AML-193 (cell line): ENCODE results near the gene CTXND2.
"Not testable (repeated sequence)": the region's sequence is repeated elsewhere in the genome, so short reads cannot be mapped to it uniquely, and the experiment has no call there.

Source experiments
- DNase-seq, 2 experiments: peaks; one replicate each; lab custom pipeline; 2025; lab: John Stamatoyannopoulos, UW

Gene CTXND2

DNA sequence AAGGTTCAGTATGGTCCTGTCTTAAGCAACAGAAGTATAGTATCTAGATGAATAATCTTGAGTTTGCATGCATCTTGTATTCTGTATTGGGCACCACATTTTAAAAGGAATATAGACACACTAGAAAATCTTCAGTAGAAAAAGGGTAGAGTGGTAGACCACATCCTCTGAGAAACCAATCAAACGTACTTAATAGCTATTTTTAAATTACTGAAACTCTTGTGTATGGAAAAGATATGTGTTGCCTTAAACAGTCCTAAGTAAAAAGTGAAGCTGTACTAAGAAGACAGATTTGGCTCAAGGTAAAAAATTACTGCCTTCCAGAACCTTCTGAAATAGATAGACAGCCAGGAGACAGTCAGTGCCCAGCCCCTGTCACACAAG lies 3.1 kb downstream of the CTXND2 start:
- DNase-seq: no peak

DNA sequence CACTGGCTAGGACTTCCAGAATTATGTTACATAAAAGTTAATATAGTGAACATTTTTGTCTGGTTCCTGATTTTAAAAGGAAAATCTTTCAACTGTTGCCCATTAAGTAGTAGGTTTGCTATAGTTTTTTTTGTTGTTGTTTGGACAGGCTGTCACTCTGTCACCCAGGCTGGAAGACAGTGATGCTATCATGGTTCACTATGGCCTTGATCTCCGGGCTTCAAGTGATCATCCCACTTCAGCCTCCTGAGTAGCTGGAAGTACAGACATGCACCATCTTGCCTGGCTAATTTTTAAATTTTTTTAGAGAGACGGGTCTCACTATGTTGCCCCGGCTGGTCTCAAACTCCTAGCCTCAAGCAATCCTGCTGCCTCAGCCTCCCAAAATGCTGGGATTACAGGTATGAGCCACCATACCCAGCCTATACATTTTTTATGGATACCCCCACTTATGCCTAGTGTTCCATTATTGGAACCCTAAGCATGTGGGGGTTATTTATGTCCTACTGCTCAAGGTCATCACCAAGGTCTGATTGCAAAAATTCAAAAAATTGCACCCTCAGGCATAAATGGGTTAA lies 6.5 kb downstream of the CTXND2 start:
- no peak for DNase-seq

DNA sequence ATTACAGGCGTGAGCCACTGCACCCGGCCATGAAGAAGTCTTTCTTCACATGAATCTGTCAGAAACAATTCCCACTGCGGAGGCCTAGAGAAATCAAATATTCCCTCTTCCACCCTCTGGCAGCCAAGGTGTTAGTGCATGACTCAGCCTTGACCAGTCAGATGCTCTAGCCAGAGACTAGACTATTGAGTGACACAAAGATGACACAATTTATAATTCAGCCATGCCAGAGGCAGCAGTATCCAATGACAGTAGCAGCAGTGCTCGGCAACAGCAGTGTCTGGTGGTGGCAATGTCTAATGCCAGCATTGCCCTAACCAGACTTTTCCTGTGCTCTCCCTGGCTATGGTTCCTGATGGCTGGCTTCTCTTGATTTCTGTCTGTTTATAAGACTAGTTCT lies 8.7 kb downstream of the CTXND2 start:
- no peak for DNase-seq

GRCh38 chr1:150899795-150900194 lies 12.9 kb downstream of the CTXND2 start:
- not testable (repeated sequence) for DNase-seq

DNA sequence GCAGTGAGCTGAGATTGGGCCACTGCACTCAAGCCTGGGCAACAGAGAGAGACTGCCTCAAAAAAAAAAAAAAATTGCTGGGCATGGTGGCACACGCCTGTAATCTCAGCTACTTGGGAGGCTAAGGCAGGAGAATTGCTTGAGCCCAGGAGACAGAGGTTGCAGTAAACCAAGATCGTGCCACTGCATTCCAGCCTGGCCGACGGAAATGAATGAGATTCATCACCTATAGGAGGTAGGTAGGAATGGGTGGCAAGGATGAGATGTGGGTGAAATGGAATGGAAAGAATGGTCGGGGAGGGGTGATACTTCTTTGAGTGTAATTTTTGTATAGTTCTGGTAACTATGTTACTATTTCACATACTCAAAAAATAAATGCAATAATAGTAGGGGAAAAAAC lies 15.4 kb downstream of the CTXND2 start:
- DNase-seq: no peak

DNA sequence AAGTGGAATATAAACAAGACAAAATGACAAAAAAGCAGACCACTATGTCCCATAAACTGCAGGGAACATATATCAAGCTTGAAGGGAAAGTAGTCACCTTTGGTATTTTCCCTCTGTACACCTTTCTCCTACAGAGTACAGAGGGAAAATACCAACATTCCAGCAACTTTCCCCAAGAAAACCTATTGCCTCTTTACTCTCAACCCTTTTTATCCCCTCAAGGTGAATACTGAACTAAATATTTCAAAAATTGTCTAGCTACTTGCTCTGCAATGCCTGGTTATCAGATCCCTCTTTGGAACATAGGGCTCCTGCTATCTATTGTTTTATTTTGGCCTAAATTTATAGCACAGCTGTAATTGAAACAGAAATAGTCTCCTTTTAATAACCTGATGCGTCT lies 15.8 kb downstream of the CTXND2 start:
- no peak for DNase-seq

- DNase-seq: no peak
These were observed 18.4 kb downstream of the CTXND2 start for GRCh38 chr1:150905301-150905700.

DNA sequence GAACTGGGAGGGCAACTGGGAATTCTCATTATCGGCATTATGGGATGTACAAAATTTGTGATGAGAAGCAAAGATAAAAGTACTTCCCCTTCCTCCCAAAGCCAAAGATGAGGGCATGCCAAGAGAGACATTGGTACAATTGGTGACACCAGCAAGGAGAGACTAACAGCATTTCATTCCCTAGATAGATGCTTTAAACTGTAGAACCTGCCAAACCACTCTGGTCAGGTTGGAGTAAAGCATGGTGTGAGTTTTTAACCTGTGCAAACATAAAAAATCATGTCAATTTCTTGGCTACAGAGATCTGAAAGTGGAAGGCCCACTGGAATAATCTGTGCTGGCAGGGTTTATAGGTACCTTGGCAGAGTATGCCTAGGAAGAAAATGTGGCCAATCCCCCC lies 19.4 kb downstream of the CTXND2 start:
- DNase-seq: no peak

DNA sequence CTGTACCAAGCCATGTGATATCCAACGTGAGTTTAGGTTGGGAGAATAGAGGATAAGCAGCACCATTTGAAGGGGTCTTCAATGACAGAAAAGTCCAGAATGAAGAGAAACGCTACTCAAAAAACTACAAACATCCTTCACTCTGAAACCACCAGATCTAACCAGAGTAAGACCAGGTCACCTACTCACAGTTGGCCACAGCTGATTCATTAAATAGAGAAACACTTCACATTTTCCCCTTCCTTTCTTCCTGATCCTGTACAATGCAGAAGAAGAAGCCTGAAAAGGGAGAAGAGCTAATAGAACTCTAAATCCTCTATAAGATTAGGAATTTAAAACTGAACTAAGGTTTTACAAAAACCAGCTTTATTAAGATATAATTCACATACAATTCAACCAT lies 19.9 kb downstream of the CTXND2 start:
- no peak for DNase-seq

GRCh38 chr1:150909585-150910180 lies 22.7 kb downstream of the CTXND2 start:
- no peak for DNase-seq

DNA sequence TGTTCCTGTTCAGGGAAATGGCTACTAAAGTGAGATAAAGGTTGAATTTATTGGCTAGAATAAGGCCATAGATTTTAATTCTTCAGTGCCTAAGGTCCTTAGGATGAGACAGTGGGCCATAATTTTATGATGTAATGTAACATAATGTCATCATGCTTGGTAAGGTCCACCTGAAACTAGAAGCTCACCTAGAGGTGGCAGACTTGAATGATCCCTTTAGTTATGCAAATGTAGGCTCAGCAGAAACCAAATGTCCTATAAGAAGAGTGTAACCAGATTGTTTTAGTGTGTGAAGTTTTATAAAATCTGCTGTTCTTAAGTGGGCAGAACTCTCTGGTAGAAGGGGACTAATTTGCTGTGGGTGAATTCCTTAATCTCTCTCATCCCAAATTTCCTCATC lies 25.7 kb downstream of the CTXND2 start:
- DNase-seq: no peak

DNA sequence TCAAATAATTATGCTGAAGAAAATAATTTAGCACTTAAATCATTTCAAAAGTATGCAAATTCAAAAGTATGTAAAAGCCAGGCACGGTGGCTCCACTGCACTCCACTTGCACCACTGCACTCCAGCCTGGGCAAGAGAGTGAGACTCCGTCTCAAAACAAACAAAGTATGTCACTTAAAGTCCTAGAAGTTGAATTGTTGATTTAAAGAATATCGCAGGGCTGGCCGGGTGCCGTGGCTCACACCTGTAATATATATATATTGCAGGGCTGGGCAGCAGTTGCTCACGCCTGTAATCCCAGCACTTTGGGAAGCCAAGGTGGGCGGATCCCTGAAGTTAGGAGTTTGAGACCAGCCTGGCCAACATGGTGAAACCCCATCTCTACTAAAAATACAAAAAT lies 30.5 kb downstream of the CTXND2 start:
- no peak for DNase-seq

GRCh38 chr1:150922519-150922975 lies 35.6 kb downstream of the CTXND2 start:
- DNase-seq: peak; percentile 73 to 77

DNA sequence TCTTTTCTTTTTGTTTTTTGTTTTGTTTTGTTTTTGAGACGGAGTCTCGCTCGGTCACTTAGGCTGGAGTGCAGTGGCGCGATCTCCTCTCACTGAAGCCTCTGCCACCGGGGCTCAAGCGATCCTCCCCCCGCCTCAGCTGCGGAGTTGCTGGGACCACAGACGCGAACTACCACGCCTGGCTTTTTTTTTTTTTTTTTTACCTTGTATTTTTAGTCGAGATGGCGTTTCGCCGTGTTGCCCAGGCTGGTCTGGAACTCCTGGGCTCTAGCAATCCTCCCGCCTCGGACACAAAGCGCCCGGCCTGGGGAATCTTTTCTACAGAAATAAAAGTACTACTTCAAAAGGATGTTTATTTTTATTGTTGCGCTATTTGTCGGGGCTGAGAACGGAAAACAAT lies 38.1 kb downstream of the CTXND2 start:
- no peak for DNase-seq

DNA sequence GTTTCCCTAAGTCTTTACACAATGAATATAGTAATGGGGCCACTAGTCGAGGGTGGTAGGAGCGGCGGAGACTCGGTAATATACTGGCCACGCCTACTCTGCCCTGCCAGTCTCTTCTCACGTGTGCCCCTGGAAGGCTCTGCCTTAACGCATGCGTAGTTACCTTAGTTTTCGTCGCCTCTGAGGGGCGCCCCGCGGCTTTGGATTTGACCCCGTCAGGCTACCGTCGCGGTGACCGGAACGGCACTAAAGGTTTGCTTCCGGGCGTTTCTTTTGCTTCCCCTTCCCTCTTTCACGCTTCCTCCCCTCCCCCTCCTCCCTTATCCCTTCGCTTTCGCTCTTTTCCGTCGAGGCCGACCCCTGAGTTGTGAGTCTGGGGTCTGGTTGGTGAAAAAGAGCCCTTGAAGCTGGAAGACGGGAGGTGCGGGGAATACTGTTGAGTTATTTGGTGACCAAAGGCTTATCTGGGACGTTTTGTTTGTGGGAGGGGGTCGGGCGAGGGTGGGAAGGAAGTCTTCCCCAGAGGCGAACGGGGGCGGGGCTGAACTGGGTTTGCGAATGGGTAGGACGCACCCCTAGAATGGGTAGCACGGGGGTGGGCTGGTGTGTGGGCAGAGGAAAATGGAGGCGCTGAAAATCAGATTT lies 39.3 kb downstream of the CTXND2 start, which contains the start of gene SETDB1:
Gene SETDB1 (plus strand): TSS at position 267 of the 645 bp plus-strand sequence. CDS start 1,352 bp downstream, outside the sequence.
- DNase-seq: peak; percentile 98

GRCh38 chr1:150927624-150928023 lies 40.7 kb downstream of the CTXND2 start:
- DNase-seq: no peak

GRCh38 chr1:150928286-150928685 lies 41.4 kb downstream of the CTXND2 start:
- DNase-seq: peak; percentile 7 to 13

DNA sequence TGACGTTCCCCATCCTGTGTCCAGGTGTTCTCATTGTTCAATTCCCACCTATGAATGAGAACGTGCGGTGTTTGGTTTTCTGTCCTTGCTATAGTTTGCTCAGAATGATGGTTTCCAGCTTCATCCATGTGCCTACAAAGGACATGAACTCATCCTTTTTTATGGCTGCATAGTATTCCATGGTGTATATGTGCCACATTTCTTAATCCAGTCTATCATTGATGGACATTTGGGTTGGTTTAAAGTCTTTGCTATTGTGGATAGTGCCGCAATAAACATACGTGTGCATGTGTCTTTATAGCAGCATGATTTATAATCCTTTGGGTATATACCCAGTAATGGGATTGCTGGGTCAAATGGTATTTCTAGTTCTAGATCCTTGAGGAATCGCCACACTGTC lies 41.8 kb downstream of the CTXND2 start:
- DNase-seq: not testable (repeated sequence)

DNA sequence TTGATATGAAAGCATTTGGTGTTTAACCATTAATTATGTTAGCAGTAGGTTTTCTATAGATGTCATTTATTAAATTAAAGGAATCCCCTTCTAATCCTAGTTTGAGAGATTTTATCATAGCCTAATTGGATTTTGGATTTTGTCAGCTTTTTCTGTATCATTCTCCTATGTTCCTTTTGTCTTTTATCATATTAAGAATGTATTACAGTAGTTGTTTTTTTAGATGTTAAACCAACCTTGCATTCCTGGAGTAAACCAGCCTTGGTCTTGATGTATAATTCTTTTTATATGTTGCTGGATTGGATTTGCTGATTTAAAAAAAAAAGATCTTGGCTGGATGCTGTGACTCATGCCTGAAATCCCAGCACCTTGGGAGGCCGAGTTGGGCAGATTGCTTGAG lies 44.8 kb downstream of the CTXND2 start:
- DNase-seq: no peak

DNA sequence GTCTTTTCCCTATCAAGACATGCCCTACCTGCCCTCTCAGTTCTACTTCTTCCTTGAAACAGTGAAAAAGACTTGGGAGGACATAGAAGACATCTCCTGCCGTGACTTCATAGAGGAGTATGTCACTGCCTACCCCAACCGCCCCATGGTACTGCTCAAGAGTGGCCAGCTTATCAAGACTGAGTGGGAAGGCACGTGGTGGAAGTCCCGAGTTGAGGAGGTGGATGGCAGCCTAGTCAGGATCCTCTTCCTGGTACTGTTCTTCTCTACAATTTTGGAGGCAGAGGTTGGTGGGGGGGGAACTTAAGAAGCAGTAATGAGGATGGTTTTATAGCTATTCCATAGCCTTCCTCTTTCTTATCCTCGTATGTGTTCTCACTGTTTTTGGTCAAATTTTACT lies 57.9 kb downstream of the CTXND2 start:
- no peak for DNase-seq

DNA sequence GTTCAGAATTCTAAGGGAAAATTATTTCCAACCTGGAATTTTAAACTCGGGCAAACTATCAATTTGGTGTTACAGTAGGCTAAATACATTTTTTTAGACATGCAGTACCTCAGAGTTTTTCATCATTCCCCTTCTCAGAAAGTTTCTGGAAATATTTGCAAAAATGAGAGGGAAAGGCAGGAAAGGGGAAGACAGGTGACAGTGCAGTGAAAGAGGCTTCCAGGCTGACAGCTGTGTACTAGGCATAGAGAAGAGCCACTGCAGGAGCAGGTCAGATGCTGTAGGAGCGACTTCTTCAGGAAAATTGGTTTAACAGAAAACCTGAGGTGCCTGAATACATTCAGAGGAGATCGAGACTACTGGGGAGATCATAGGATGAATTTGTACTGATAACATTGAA lies 67.8 kb downstream of the CTXND2 start:
- DNase-seq: no peak

GRCh38 chr1:150955280-150955679 lies 68.3 kb downstream of the CTXND2 start:
- DNase-seq: no peak

DNA sequence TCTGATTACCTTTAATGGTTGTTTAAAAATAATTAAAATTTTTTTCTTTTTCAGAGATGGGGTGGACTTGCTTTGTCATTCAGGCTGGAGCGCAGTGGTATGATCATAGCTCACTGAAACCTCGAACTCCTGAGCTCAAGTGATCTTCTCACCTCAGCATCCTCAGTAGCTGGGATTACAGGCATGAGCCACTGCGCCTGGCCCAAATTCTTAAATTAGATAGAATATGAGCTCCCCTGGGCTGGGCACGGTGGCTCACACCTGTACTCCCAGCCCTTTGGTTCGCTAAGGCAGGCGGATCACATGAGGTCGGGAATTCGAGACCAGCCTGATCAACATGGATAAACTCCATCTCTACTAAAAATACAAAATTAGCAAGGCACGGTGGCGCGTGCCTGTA lies 70.7 kb downstream of the CTXND2 start:
- no peak for DNase-seq

DNA sequence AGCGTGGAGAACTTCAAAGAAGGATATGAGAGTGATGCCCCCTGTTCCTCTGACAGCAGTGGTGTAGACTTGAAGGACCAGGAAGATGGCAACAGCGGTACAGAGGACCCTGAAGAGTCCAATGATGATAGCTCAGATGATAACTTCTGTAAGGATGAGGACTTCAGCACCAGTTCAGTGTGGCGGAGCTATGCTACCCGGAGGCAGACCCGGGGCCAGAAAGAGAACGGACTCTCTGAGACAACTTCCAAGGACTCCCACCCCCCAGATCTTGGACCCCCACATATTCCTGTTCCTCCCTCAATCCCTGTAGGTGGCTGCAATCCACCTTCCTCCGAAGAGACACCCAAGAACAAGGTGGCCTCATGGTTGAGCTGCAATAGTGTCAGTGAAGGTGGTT lies 73.7 kb downstream of the CTXND2 start:
- no peak for DNase-seq
